NCI-H2196 (cell line): ENCODE data around the gene BOLA3.
"Not testable (repeated sequence)": the region's sequence is repeated elsewhere in the genome, so short reads cannot be mapped to it uniquely, and the experiment has no call there.

Experiments used
- DNase-seq: peaks from one replicate; lab custom pipeline; 2025; ENCODE audit not compliant: unreplicated experiment; lab: John Stamatoyannopoulos, UW

BOLA3 gene

DNA sequence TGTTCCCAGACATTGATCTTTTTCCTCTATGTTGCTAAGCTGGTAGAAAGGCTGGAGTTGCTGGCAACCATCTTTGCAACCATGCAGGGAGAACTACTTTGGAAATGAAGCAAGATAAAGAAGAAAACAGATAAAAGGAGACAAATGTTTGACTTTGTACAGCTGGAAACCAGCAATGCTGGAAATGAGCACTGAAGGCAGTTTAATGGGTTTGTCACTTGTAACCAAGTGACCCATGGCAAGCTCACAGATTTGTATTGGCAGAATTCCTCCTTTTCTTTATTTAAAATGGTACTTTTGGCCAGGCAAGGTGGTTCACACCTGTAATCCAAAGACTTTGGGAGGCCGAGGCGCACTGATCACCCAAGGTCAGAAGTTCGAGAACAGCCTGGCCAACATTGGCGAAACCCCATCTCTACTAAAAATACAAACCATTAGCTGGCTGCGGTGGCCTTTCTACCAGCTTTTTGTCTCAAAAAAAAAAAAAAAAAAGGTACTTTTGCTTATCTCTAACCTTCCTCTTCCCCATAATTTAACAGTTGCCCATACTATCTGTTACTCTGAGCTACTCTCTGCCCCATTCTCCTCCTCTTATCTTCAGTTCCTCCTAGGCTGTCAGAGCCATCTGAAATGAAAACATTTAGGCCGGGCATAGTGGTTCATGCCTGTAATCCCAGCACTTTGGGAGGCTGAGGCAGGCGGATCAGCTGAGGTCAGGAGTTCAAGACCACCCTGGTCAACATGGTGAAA lies 2.0 kb upstream of the BOLA3 start:
- no peak for DNase-seq

GRCh38 chr2:74149247-74149525 lies 1.5 kb upstream of the BOLA3 start:
- no peak for DNase-seq

- DNase-seq: no peak
These were observed 940 bp upstream of the BOLA3 start for GRCh38 chr2:74148457-74149246.

- no peak for DNase-seq
These were observed 584 bp downstream of the BOLA3 start for GRCh38 chr2:74146929-74147726.

GRCh38 chr2:74142340-74142739 lies 5.4 kb downstream of the BOLA3 start:
- peak; percentile 1 for DNase-seq

DNA sequence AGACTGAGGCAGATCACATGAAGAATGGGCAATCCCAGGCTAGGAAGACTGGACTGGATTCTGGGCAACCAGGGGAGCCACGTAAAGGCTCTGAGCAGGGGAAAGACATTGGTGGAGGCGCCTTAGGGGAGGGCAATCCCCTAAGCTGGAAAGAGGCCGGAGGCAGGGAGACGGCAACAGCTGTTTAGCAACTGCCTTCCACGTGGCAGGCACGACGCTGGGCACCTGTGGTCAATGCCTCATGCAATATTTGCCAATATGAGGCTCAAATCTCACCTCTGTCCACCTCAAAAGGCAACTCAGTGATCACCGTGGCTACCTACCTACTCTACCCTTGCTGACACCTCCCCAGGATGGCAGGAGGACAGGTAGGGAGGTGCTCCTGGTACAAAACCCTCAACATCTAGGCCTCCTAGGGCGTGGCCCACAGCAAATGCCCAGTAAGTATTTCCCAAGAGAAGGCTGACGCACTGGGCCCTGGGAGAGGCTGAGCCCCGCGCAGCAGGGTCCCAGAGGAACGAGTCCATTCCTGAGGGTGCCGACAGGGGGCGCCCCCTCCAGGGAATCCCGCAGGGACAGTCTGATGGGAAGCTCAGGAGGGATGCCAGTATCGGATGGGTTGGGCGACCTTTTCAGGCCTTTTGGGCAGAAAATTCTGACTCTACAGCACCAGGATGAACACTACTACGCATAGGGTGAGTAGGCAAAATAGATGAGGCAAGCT lies 8.9 kb downstream of the BOLA3 start:
- no peak for DNase-seq

GRCh38 chr2:74137651-74138599 lies 9.8 kb downstream of the BOLA3 start:
- no peak for DNase-seq

DNA sequence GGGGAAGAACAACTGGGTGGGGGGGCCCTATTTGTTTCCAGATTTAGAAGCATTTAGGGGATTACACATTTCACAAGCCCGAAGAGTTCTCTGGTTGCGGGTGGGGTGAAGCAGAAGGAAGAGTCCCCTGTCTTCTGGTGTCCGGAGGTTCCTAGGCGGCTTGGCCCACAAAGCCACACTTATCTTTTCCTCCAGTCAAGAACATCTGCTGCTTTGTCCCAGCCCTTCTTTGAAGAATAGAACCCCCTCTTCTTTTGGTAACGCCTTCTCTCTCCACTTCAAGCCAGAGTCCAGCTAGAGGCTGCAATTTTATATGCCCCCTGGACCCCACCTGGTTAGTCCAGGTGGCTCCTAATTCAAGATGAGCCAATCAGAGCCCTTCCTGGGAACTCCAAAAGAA lies 15.8 kb downstream of the BOLA3 start:
- DNase-seq: no peak

GRCh38 chr2:74130211-74130995 lies 17.3 kb downstream of the BOLA3 start:
- DNase-seq: no peak

DNA sequence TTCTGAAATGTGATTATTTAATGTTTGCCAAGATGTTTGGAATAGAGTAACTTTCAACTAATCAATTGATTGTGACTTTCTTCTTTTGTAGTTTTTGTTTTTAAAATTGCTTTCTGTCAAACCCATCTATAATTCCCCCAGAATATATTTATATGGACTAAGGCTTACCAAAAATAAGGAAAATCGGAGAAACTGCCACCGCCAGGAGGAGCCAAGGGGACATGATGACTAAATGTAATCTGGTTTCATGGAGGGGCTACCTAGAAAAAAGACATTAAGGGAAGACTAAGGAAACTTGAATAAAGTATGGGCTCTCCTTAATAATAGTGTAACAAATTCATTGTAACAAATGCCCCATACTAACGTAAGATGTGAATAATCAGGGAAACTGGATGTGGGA lies 19.5 kb downstream of the BOLA3 start:
- DNase-seq: no peak

GRCh38 chr2:74123955-74124354 lies 23.8 kb downstream of the BOLA3 start:
- DNase-seq: not testable (repeated sequence)

DNA sequence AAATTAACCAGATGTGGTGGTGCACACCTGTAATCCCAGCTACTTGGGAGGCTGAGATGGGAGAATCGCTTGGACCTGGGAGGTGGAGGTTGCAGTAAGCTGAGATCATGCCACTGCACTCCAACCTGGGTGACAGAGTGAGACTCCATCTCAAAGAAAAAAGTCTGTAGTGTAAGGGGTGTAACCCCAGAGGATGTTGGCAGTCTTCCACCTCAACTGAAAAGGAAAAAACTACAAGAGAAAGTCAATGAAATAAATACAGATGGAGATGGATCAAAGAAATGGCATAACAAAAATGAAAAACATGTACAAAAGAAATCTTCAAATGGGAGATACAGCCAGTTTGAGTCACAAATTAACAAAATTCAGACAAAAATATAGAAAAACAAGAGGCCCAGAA lies 25.9 kb downstream of the BOLA3 start:
- not testable (repeated sequence) for DNase-seq

DNA sequence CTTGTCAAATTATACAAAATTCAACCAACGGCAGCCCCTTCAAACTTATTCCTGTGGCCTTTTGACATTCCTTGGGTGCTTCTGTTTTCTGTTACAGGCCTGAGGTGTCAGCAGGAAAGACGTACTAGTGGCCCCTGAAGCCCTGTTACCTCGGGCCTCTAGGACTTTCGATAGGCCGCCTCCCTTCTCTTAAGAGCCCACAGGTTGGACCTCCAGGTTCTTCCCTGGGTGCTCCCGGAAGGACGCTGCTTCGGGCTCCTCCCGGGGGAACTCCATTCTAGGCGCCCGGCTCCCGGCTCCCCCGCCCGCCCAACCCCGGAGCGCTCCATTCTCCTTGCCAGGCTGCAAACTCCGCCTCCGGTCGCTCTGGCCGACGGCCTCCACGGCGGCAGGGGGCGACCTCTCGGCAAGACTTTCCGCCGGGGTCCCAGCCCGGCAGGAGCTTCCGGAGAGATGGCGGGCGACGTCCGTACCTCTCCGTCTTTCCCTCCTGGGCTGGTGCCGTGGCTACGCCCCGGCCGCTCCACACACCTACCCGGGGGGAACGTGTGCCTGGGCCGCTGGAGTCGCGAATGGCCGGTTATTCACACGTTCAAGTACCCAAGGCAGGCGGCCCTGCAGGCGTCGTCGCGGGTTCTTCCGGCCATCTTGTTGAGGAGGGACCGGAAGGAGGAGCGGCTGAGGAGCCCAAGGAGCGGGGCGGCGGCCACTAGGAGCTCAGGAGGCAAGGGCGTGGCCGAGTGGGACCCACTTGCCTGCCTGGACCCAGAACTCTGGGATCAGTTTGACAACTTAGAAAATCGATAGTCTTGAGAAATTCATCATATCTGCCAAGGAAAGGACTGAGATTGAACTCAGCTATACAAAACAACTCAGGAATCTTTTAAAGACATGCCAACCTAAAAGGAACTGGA lies 27.5 kb downstream of the BOLA3 start:
- DNase-seq: no peak

DNA sequence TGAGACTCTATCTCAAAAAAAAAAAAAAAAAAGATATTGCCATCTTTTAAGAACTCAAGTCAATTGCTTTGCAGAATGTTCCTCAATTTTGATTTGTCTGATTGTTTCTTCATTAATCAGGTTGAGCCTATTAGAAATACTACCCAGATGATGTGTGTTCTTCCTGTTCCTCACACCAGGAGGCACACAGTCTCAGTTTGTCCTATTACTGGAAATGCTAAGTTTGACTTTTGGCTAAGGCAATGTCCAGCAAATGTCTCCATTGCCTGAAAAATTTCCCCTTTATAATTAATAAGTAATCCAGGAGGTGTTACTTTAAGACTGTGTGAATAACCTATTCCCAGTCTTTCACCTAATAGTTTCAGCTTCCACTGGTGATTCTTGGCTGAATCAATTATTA lies 28.4 kb downstream of the BOLA3 start:
- no peak for DNase-seq

DNA sequence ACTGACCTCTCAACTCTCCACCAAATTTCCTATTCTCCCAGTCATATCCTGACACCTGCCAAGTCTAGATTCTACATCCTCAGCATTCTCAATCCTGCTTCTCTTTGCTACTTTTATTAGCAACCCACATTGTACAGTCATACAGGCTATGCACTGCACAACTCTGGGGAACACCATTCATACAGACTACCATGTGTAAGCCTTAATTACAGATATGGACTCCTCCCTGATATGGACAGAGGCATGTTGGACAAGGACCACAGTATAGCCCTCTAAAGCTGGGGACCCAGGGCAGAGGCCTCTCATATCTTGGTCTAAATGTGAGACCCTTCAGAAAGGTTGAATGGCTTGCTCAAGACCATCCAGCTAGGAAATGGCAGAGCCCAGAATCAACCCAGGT lies 36.3 kb downstream of the BOLA3 start:
- DNase-seq: no peak

GRCh38 chr2:74110537-74110936 lies 37.2 kb downstream of the BOLA3 start:
- DNase-seq: no peak

GRCh38 chr2:74109551-74109950 lies 38.2 kb downstream of the BOLA3 start:
- DNase-seq: no peak

DNA sequence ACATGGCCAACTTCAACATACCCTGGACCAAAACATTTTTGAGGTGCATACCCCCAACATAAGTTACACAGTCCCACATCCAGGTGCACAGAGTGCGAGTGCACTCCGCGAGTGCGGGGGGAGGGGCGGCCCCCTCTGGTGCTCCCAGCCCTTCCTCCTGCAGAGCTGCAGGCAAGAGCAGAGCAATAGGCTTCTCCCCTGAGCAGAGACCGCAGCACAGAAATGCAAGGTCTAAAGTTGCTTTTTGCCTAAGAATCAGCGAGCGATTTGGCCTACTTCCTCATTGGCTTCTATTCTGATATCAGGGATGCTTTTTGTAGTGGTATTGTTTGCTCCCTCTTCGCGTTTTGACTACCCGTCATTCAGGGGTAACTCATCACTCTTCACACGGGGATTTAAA lies 40.6 kb downstream of the BOLA3 start:
- DNase-seq: no peak
